ENCODE results near the gene GAREM1. TPM values are rescaled to one million over a fixed set of nuclear protein-coding genes. Genes with fewer than 3 reads are reported as not detected.
"Not testable (repeated sequence)": the region's sequence is repeated elsewhere in the genome, so short reads cannot be mapped to it uniquely, and the experiment has no call there.

The GAREM1 gene
- total RNA-seq, 6 donors from 2014 or later, result 8.1 to 21.0 (median 13.7) TPM

- no peak for ATAC-seq (ENCODE audit: low FRiP score in 2 of 2)
- TF ChIP-seq EP300 (IDR thresholded peaks at IDR 0.05) (no peak), CTCF (IDR thresholded peaks at IDR 0.05) (no peak), POLR2A (IDR thresholded peaks at IDR 0.05) (no peak), POLR2AphosphoS5 (IDR thresholded peaks at IDR 0.05) (no peak)
- 91 to 92% methylated on average over 4 of the region's 4 CpGs for WGBS, 2 donors
- Histone ChIP-seq H3K4me1 (no peaks in the 10 kb centered on the region), H3K4me3 (no peak overlapping the region), H3K9me3 (no peaks in the 10 kb centered on the region), H3K27ac (no peak overlapping the region), H3K27me3 (no peaks in the 10 kb centered on the region), H3K36me3 (no peaks in the 10 kb centered on the region)
- DNase-seq, result no peak
Observed at GRCh38 chr18:32502014-32502413, 31.3 kb upstream of the GAREM1 start.

- H3K27me3 ChIP-seq; DNase-seq; H3K27ac ChIP-seq; H3K4me1 ChIP-seq; ATAC-seq (ENCODE audit: low FRiP score in 2 of 2); H3K36me3 ChIP-seq; H3K9me3 ChIP-seq; H3K4me3 ChIP-seq: not testable (repeated sequence)
- WGBS, 2 donors, result 50 to 72% methylated on average over 1 to 2 of the region's 2 CpGs
Observed at GRCh38 chr18:32501242-32501641, 30.6 kb upstream of the GAREM1 start.

GRCh38 chr18:32483002-32483401 lies 12.3 kb upstream of the GAREM1 start:
- DNase-seq (no peak), ATAC-seq (ENCODE audit: low FRiP score in 2 of 2) (no peak)
- no peaks in the 10 kb centered on the region for H3K4me1 ChIP-seq
- WGBS, 2 donors, result 83 to 89% methylated on average over 3 of the region's 3 CpGs
- H3K36me3 ChIP-seq, result no peaks in the 10 kb centered on the region
- no peaks in the 10 kb centered on the region for H3K9me3 ChIP-seq
- no peak overlapping the region for H3K4me3 ChIP-seq
- no peaks in the 10 kb centered on the region for H3K27me3 ChIP-seq
- TF ChIP-seq POLR2AphosphoS5 (IDR thresholded peaks at IDR 0.05) (no peak), EP300 (IDR thresholded peaks at IDR 0.05) (no peak), CTCF (IDR thresholded peaks at IDR 0.05) (no peak), POLR2A (IDR thresholded peaks at IDR 0.05) (no peak)
- H3K27ac ChIP-seq, result no peak overlapping the region

- Histone ChIP-seq H3K4me1 (no peaks in the 10 kb centered on the region), H3K36me3 (no peaks in the 10 kb centered on the region), H3K27ac (no peak overlapping the region), H3K4me3 (no peak overlapping the region), H3K9me3 (no peaks in the 10 kb centered on the region), H3K27me3 (no peaks in the 10 kb centered on the region)
- no peak for ATAC-seq (ENCODE audit: low FRiP score in 2 of 2)
- no peak for TF ChIP-seq EP300 (IDR thresholded peaks at IDR 0.05)
- no peak for TF ChIP-seq POLR2A (IDR thresholded peaks at IDR 0.05)
- no peak for TF ChIP-seq CTCF (IDR thresholded peaks at IDR 0.05)
- no peak for TF ChIP-seq POLR2AphosphoS5 (IDR thresholded peaks at IDR 0.05)
- WGBS, 2 donors, result 72 to 89% methylated on average over 2 of the region's 2 CpGs
- DNase-seq, result no peak
Observed at GRCh38 chr18:32482117-32482516, 11.4 kb upstream of the GAREM1 start.

GRCh38 chr18:32480581-32480980 lies 9.9 kb upstream of the GAREM1 start:
- no peak for TF ChIP-seq CTCF (IDR thresholded peaks at IDR 0.05)
- TF ChIP-seq POLR2A (IDR thresholded peaks at IDR 0.05), result no peak
- no peak for TF ChIP-seq EP300 (IDR thresholded peaks at IDR 0.05)
- no peak for TF ChIP-seq POLR2AphosphoS5 (IDR thresholded peaks at IDR 0.05)
- Histone ChIP-seq H3K9me3 (no peaks in the 10 kb centered on the region), H3K27ac (no peak overlapping the region), H3K27me3 (no peaks in the 10 kb centered on the region), H3K36me3 (no peaks in the 10 kb centered on the region), H3K4me3 (no peak overlapping the region), H3K4me1 (no peaks in the 10 kb centered on the region)
- ATAC-seq (ENCODE audit: low FRiP score in 2 of 2) (no peak), DNase-seq (no peak)
- WGBS, 2 donors, result 31 to 36% methylated on average over 1 of the region's 1 CpG

Data from upper lobe of left lung (tissue), 6 donors.